Measurements from ENCODE around the gene NUP54.

NUP54 gene

GRCh38 chr4:76144546-76144945 is 3.7 kb downstream of the NUP54 start:
- no peak for DNase-seq

- no peak for DNase-seq
Measured at GRCh38 chr4:76141241-76141640, 7.0 kb downstream of the NUP54 start.

- DNase-seq: no peak
Measured at GRCh38 chr4:76127754-76128153, 20.4 kb downstream of the NUP54 start.

- DNase-seq: no peak
Measured at GRCh38 chr4:76125816-76126215, 22.4 kb downstream of the NUP54 start.

- no peak for DNase-seq
Measured at GRCh38 chr4:76120199-76120598, 28.0 kb downstream of the NUP54 start.

- no peak for DNase-seq
Measured at GRCh38 chr4:76117536-76117935, 30.7 kb downstream of the NUP54 start.

- no peak for DNase-seq
Measured at GRCh38 chr4:76116821-76117220, 31.4 kb downstream of the NUP54 start.

- DNase-seq: no peak
Measured at GRCh38 chr4:76108467-76109181, 39.6 kb downstream of the NUP54 start.

GRCh38 chr4:76106442-76106841 is 41.8 kb downstream of the NUP54 start:
- DNase-seq: no peak

- peak in 10 of 14 donors; percentile 0 to 32 (median 10) for DNase-seq
Measured at GRCh38 chr4:76105652-76106051, 42.5 kb downstream of the NUP54 start.

GRCh38 chr4:76096076-76096475 is 52.1 kb downstream of the NUP54 start:
- DNase-seq: no peak

- no peak for DNase-seq
Measured at GRCh38 chr4:76095568-76095967, 52.6 kb downstream of the NUP54 start.

GRCh38 chr4:76091052-76091451 is 57.1 kb downstream of the NUP54 start:
- no peak for DNase-seq

- DNase-seq: peak in 1 of 14 donors; percentile 4
Measured at GRCh38 chr4:76090241-76090691, 57.9 kb downstream of the NUP54 start.

- no peak for DNase-seq
Measured at GRCh38 chr4:76088719-76089118, 59.5 kb downstream of the NUP54 start.

GRCh38 chr4:76087007-76087769 is 61.0 kb downstream of the NUP54 start:
- peak in 12 of 14 donors; percentile 13 to 75 (median 54) for DNase-seq

- DNase-seq: no peak
Measured at GRCh38 chr4:76084542-76084941, 63.7 kb downstream of the NUP54 start.

GRCh38 chr4:76083386-76083988 is 64.7 kb downstream of the NUP54 start:
- no peak for DNase-seq

- no peak for DNase-seq
Measured at GRCh38 chr4:76078033-76078613, 70.1 kb downstream of the NUP54 start.

GRCh38 chr4:76074993-76075600 is 73.1 kb downstream of the NUP54 start:
- no peak for DNase-seq

GRCh38 chr4:76074468-76074867 is 73.7 kb downstream of the NUP54 start, which contains the start of gene ART3:
Gene ART3, plus strand, starts transcription at chr4:76074709. Its CDS starts 1,181 bp downstream, at chr4:76075890.
- DNase-seq: peak in 2 of 14 donors; percentile 3 to 50

GRCh38 chr4:76072760-76073159 is 75.4 kb downstream of the NUP54 start:
- DNase-seq: no peak

Measured in C1 segment of cervical spinal cord (tissue), 14 donors.